ENCODE results near the gene TACC2. TPM values are rescaled to one million over a fixed set of nuclear protein-coding genes. Genes with fewer than 3 reads are reported as not detected.

Gene TACC2
- total RNA-seq (2014; rRNA removed; shearing (Covaris generic)) (4.3 and 5.8 TPM in 2 replicates), polyA plus RNA-seq (2016; fragmentation: Nextera tagmentation; extraction: Ambion mirVana) (14.9 and 16.7 TPM in 2 replicates)

- Histone ChIP-seq H3K79me2 (ENCODE audit: insufficient read depth) (no peaks in the 10 kb centered on the region), H3F3A (ENCODE audit: insufficient read depth) (no peaks in the 10 kb centered on the region), H2AFZ (no peak within 1 kb of the TSS), H3K27ac (no peak within 1 kb of the TSS), H3K9me3 (ENCODE audit: low read depth) (no peaks in the 10 kb centered on the region), H3K36me3 (ENCODE audit: low read depth) (no peaks in the 10 kb centered on the region), H3K4me2 (ENCODE audit: unreplicated experiment) (no peak within 1 kb of the TSS), H3K4me3 (no peak within 1 kb of the TSS), H3K9ac (no peak within 1 kb of the TSS), H4K20me1 (ENCODE audit: insufficient read depth) (no peaks in the 10 kb centered on the region), H3K4me1 (ENCODE audit: insufficient read depth) (no peaks in the 10 kb centered on the region), H3K27me3 (replicated peaks; ENCODE audit: insufficient read depth) (0 out of 2 replicates have a peak, but pooled peaks cover under 1% of the 10 kb centered on the region), H3K9me2 (ENCODE audit: insufficient read depth) (no peaks in the 10 kb centered on the region)
- DNase-seq, result no peak
- no peak for TF ChIP-seq EZH2phosphoT487 (IDR thresholded peaks at IDR 0.05; ENCODE audit: insufficient read depth, low read depth)
- no peak for TF ChIP-seq EZH2 (IDR thresholded peaks at IDR 0.05; ENCODE audit: insufficient read depth, poor library complexity, severe bottlenecking)
- in situ Hi-C loops (cut with MboI), result no loop called here
- 83% methylated on average over 15 of the region's 15 CpGs for WGBS, 2 experiments (ENCODE audit: low coverage in 1 of 2, low lambda C conversion rate in 2 of 2, missing lambda C conversion rate in 2 of 2)
Measured at GRCh38 chr10:121988361-121989324, at the start of gene TACC2. TACC2 (plus strand) TSS chr10:121989163; CDS start chr10:122021982, 32,819 bp downstream.

GRCh38 chr10:121941532-121941931, 47.4 kb upstream of the TACC2 start:
- TF ChIP-seq EZH2phosphoT487 (IDR thresholded peaks at IDR 0.05; ENCODE audit: insufficient read depth, low read depth) (no peak), EZH2 (IDR thresholded peaks at IDR 0.05; ENCODE audit: insufficient read depth, poor library complexity, severe bottlenecking) (no peak)
- H2AFZ ChIP-seq, result no peak overlapping the region
- no peaks in the 10 kb centered on the region for H3K9me2 ChIP-seq (ENCODE audit: insufficient read depth)
- in situ Hi-C loops (cut with MboI), result no loop called here
- H3K4me1 ChIP-seq (ENCODE audit: insufficient read depth), result peaks cover 16% of the 10 kb centered on the region; the same call in 1 of the 2 replicates
- H3K4me3 ChIP-seq, result no peak overlapping the region
- no peak overlapping the region for H3K9ac ChIP-seq
- peaks cover 27% of the 10 kb centered on the region for H3F3A ChIP-seq (ENCODE audit: insufficient read depth)
- H3K27me3 ChIP-seq (replicated peaks; ENCODE audit: insufficient read depth), result no peaks in the 10 kb centered on the region
- no peaks in the 10 kb centered on the region for H3K79me2 ChIP-seq (ENCODE audit: insufficient read depth)
- no peak overlapping the region for H3K27ac ChIP-seq
- H4K20me1 ChIP-seq (ENCODE audit: insufficient read depth), result no peaks in the 10 kb centered on the region
- no peaks in the 10 kb centered on the region for H3K9me3 ChIP-seq (ENCODE audit: low read depth)
- no peak overlapping the region for H3K4me2 ChIP-seq (ENCODE audit: unreplicated experiment)
- DNase-seq, result no peak
- WGBS, 2 experiments (ENCODE audit: low coverage in 1 of 2, low lambda C conversion rate in 2 of 2, missing lambda C conversion rate in 2 of 2), result 97 to 99% methylated on average over 3 of the region's 3 CpGs
- H3K36me3 ChIP-seq (ENCODE audit: low read depth), result no peaks in the 10 kb centered on the region

GRCh38 chr10:121942749-121943416, 46.1 kb upstream of the TACC2 start:
- no peak overlapping the region for H3K4me3 ChIP-seq
- TF ChIP-seq EZH2 (IDR thresholded peaks at IDR 0.05; ENCODE audit: insufficient read depth, poor library complexity, severe bottlenecking) (no peak), EZH2phosphoT487 (IDR thresholded peaks at IDR 0.05; ENCODE audit: insufficient read depth, low read depth) (no peak)
- H3K9me3 ChIP-seq (ENCODE audit: low read depth), result no peaks in the 10 kb centered on the region
- peak overlapping the region; percentile 26; the same call in 1 of the 2 replicates for H3K27ac ChIP-seq
- H3K4me2 ChIP-seq (ENCODE audit: unreplicated experiment), result peak overlapping the region; percentile 3
- no peaks in the 10 kb centered on the region for H3K79me2 ChIP-seq (ENCODE audit: insufficient read depth)
- 0 out of 2 replicates have a peak overlapping the region, but pooled peaks have one; percentile 5 for H2AFZ ChIP-seq
- H3K4me1 ChIP-seq (ENCODE audit: insufficient read depth), result peaks cover 16% of the 10 kb centered on the region; the same call in 1 of the 2 replicates
- no peaks in the 10 kb centered on the region for H4K20me1 ChIP-seq (ENCODE audit: insufficient read depth)
- H3K27me3 ChIP-seq (replicated peaks; ENCODE audit: insufficient read depth), result no peaks in the 10 kb centered on the region
- in situ Hi-C loops (cut with MboI), result no loop called here
- peaks cover 27% of the 10 kb centered on the region for H3F3A ChIP-seq (ENCODE audit: insufficient read depth)
- no peaks in the 10 kb centered on the region for H3K9me2 ChIP-seq (ENCODE audit: insufficient read depth)
- 93 to 100% methylated on average over 2 of the region's 2 CpGs for WGBS, 2 experiments (ENCODE audit: low coverage in 1 of 2, low lambda C conversion rate in 2 of 2, missing lambda C conversion rate in 2 of 2)
- no peaks in the 10 kb centered on the region for H3K36me3 ChIP-seq (ENCODE audit: low read depth)
- no peak overlapping the region for H3K9ac ChIP-seq
- DNase-seq, result peak; percentile 85
